Spinal cord (tissue), 10 donors: ENCODE data around the gene NRM. TPM values are rescaled to one million over a fixed set of nuclear protein-coding genes. Genes with fewer than 3 reads are reported as not detected.

ENCODE experiments used
- DNase-seq, 6 donors: peaks; one replicate each; pipeline versions ENCODE4 v3.0.0 to v3.0.0-alpha.2; 2013 to 2015; ENCODE audit warnings: low spot score in 6 of 6, low read depth in 4 of 6
- H3K27ac ChIP-seq: one replicate; pipeline ENCODE4 v1.5.1; 2013; ENCODE audit warnings: low read depth, low read length, control low read depth
- H3K27me3 ChIP-seq: one replicate; pipeline ENCODE4 v1.6.1; 2013; ENCODE audit warnings: low read length; ENCODE audit not compliant: control insufficient read depth, insufficient read depth
- H3K36me3 ChIP-seq: one replicate; pipeline ENCODE4 v1.6.1; 2013; ENCODE audit warnings: low read length; ENCODE audit not compliant: control insufficient read depth, insufficient read depth
- H3K4me1 ChIP-seq: one replicate; pipeline ENCODE4 v1.6.1; 2013; ENCODE audit warnings: low read length; ENCODE audit not compliant: control insufficient read depth, insufficient read depth
- H3K4me3 ChIP-seq: one replicate; pipeline ENCODE4 v1.5.1; 2013; ENCODE audit warnings: low read depth, low read length, control low read depth
- H3K9me3 ChIP-seq: one replicate; pipeline ENCODE4 v1.6.1; 2013; ENCODE audit warnings: low read length; ENCODE audit not compliant: control insufficient read depth, insufficient read depth
- WGBS: methylation state at CpG from one replicate; pipeline ENCODE4 v1.1.5; 2013; ENCODE audit warnings: missing lambda C conversion rate; ENCODE audit not compliant: insufficient coverage; 5-methylcytosine and 5-hydroxymethylcytosine counted together
- polyA plus RNA-seq, 2 donors: library from polyadenylated mRNA; unstranded; fragments of 120-200 nt; gene quantifications; one replicate each; pipeline ENCODE4 v1.2.1, GENCODE V29; 2013; ENCODE audit not compliant: insufficient read length in 2 of 2
- total RNA-seq, 2 donors: library from RNA; depleted of rRNA in 1 of 2; stranded (reverse); fragments of 120-200 nt in 1 of 2; fragments of >200 nt in 1 of 2; gene quantifications; one replicate each; pipeline versions ENCODE4 v1.2.3 to v1.2.4, GENCODE V29; 2013 to 2014
- donor health status: healthy.

Gene NRM
- total and polyA plus RNA-seq, 4 donors = 1.9 to 23.6 (median 13.5) TPM

DNA sequence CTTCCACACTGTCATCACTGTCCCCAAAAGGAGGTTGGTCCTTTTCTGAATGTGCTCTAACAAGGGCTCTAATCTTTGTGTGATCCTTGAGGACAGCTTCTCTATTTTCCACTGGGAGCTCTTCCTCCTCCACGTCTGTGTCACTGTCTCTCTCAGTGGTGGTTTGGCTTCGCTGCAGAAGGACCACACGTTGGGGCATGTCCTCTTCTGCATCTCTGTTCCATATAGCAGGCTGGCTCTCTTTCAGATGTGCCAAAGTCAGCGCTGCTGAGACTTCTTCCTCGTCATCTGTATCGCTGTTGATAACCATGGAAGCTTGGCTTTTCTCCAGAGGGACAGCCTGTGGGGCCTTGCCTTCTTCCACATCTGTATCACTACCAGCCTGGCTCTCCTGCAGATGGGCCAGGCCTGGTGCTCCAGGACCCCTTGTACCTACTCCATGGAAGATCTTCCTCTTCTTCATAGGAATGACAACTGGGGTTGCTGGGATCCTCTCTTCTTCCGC, 21.7 kb upstream of the NRM start:
- no peak overlapping the region for H3K27ac ChIP-seq
- no peaks in the 10 kb centered on the region for H3K27me3 ChIP-seq
- peaks cover 51% of the 10 kb centered on the region for H3K36me3 ChIP-seq
- WGBS = 91% methylated on average over 7 of the region's 7 CpGs
- H3K4me1 ChIP-seq = peaks cover 10% of the 10 kb centered on the region
- no peak for DNase-seq
- H3K9me3 ChIP-seq = no peaks in the 10 kb centered on the region
- H3K4me3 ChIP-seq = no peak overlapping the region

GRCh38 chr6:30711758-30712380, 21.1 kb upstream of the NRM start:
- Histone ChIP-seq H3K27me3 (no peaks in the 10 kb centered on the region), H3K4me1 (peaks cover 10% of the 10 kb centered on the region), H3K27ac (no peak overlapping the region), H3K9me3 (no peaks in the 10 kb centered on the region), H3K36me3 (peaks cover 55% of the 10 kb centered on the region), H3K4me3 (no peak overlapping the region)
- DNase-seq = no peak
- no CpG with 5 or more reads among the region's 1 CpG for WGBS

DNA sequence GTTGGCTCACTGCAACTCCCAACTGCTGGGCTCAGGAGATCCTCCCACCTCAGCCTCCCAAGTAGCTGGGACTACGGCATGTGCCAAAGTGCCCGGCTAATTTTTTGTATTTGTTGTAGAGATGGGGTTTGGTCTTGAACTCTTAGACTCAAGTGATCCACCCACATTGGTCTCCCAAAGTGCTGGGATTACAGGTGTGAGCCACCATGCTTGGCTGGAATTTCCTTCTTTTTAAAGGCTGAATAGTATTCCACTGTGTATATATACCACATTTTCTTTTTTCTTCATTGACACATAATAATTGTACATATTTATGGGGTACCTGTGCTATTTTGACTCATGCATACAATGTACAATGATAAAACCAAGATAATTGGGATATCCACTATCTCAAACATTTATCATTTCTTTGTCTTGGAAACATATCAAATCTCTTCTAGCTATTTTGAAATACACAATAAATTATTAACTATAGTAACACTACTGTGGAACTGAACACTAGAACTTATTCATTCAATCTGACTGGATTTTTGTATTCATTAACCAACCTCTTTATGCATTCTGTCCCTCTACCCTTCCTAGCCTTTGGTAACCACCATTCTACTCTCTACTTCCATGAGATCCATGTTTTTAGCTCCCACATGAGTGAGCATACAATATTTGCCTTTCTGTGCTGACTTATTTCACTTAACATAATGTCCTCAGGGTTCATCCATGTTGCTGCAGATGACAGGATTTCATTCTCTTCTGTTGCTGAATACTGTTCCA, 18.5 kb upstream of the NRM start:
- H3K27me3 ChIP-seq = no peaks in the 10 kb centered on the region
- DNase-seq = no peak
- H3K4me3 ChIP-seq = no peak overlapping the region
- WGBS = no CpG with 5 or more reads among the region's 2 CpGs
- H3K27ac ChIP-seq = no peak overlapping the region
- H3K9me3 ChIP-seq = no peaks in the 10 kb centered on the region
- peaks cover 74% of the 10 kb centered on the region for H3K36me3 ChIP-seq
- no peaks in the 10 kb centered on the region for H3K4me1 ChIP-seq

GRCh38 chr6:30707281-30707850, 16.6 kb upstream of the NRM start:
- no peak overlapping the region for H3K4me3 ChIP-seq
- WGBS = 85% methylated on average over 6 of the region's 6 CpGs

DNA sequence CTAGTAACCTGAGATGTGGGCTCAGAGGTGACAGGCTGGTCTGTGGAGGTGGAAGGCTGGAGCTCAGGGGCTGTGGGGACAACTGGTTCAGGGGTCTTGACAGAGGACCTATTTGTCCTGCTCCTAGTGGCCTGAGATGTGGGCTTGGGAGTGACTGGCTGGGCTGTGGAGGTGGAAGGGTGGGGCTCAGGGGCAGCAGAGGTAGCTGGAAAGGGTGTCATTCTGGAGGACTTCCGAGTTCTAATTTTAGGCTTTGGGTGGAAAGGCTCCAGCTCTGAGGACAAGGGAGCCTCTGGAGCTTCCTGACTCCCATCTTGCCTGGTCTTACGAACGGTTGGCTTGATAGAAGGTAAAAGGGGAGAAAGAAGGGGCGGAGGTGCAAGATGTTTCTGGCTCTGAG, 14.8 kb upstream of the NRM start:
- Histone ChIP-seq H3K4me3 (no peak overlapping the region), H3K4me1 (no peaks in the 10 kb centered on the region), H3K27me3 (no peaks in the 10 kb centered on the region), H3K36me3 (peaks cover 80% of the 10 kb centered on the region), H3K9me3 (no peaks in the 10 kb centered on the region), H3K27ac (no peak overlapping the region)
- WGBS = 90% methylated on average over 4 of the region's 4 CpGs
- DNase-seq = no peak

More at GRCh38 chr6:30707281-30707850, 16.6 kb upstream of the NRM start:
- peaks cover 83% of the 10 kb centered on the region for H3K36me3 ChIP-seq
- no peaks in the 10 kb centered on the region for H3K4me1 ChIP-seq
- H3K9me3 ChIP-seq = no peaks in the 10 kb centered on the region
- H3K27ac ChIP-seq = no peak overlapping the region
- H3K27me3 ChIP-seq = no peaks in the 10 kb centered on the region
- DNase-seq = no peak

DNA sequence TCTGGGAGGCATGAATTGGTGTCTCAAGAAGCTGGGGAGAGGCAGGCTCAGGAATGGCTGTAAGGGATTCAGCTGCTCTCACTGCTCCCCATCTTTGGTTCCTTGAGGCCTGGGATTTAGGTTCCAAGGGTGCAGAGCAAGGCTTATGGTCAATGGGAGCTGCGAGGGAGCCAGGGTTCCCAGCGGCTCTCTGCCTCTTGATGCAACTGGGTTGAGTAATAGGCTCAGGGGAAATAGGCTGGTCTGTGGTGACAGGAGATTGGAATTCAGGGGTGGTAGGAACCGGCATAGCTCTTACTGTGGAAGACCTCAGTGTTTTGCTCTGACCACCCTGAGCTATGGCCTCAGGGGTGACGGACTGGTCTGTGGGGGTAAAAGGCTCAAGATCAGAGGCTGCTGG, 13.0 kb upstream of the NRM start:
- Histone ChIP-seq H3K4me3 (no peak overlapping the region), H3K36me3 (peaks cover 77% of the 10 kb centered on the region)
- 94% methylated on average over 4 of the region's 4 CpGs for WGBS

DNA sequence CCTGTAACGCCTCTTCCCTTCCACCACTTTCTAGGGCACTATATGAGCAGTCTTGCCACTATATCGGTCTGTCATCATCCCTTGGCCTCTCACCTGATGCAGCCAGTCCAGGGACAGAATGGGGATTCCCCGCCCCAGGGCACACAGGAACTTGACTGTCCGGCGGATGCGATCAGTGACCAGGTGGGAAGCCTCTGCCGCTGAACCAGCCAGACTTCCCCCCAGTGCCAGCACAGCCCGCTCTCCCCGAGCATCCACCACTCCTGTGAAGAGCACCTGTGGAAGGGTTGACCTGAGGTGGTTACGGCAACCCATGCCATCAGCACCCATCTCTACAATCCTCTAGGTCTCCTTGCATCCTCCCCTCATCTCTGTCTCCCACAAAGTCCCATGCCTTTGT, 12.2 kb upstream of the NRM start:
- Histone ChIP-seq H3K36me3 (peaks cover 69% of the 10 kb centered on the region), H3K4me3 (no peak overlapping the region), H3K27me3 (no peaks in the 10 kb centered on the region), H3K27ac (no peak overlapping the region), H3K9me3 (no peaks in the 10 kb centered on the region), H3K4me1 (no peaks in the 10 kb centered on the region)
- DNase-seq = no peak
- WGBS = 99% methylated on average over 9 of the region's 10 CpGs

More for the DNA sequence above, 13.0 kb upstream of the NRM start:
- Histone ChIP-seq H3K9me3 (no peaks in the 10 kb centered on the region), H3K4me1 (no peaks in the 10 kb centered on the region), H3K27ac (no peak overlapping the region), H3K27me3 (no peaks in the 10 kb centered on the region)
- no peak for DNase-seq

DNA sequence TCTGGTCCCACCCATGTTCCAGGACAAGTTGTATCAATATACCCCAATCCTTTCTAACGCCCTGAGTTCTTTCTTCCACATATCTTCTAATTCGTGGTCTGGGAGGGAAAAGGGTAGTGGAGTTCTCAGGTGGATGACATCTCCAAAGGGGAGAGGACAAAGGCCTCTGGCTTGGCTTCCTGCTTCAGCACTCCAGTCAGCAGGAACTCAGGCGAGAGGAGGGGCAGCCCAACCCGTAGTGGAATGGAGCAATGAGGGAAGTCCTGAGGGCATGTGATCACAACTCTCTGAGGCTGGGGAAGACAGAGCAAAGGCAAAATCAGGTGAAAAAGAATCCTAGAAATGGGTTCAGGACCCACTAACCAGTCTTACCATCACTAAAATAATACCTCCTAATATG, 9.6 kb upstream of the NRM start:
- Histone ChIP-seq H3K9me3 (no peaks in the 10 kb centered on the region), H3K4me3 (no peak overlapping the region), H3K27ac (no peak overlapping the region), H3K36me3 (peaks cover 48% of the 10 kb centered on the region), H3K4me1 (no peaks in the 10 kb centered on the region), H3K27me3 (no peaks in the 10 kb centered on the region)
- 67% methylated on average over 2 of the region's 4 CpGs for WGBS
- no peak for DNase-seq

DNA sequence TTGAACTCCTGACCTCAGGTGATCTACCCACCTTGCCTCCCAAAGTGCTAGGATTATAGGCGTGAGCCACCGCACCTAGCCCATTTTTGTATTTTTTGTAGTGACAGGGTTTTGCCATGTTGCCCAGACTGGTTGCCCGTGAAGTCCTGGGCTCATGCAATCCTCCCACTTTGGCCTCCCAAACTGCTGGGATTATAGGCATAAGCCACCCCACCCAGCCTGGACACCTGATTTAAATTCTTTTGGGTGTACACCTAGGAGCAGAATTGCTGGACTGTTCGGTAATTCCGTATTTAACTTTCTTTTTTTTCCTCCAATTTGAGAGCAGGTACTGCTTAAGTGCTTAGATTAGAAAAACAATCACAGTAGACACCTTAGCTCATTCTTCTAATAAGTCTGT, 5.6 kb upstream of the NRM start:
- Histone ChIP-seq H3K9me3 (no peaks in the 10 kb centered on the region), H3K27ac (no peak overlapping the region), H3K4me3 (no peak overlapping the region), H3K36me3 (peaks cover 16% of the 10 kb centered on the region), H3K27me3 (no peaks in the 10 kb centered on the region), H3K4me1 (no peaks in the 10 kb centered on the region)
- no peak for DNase-seq
- 100% methylated on average over 3 of the region's 5 CpGs for WGBS
